Activated naive CD4-positive, alpha-beta T cell treated with anti-CD3 and anti-CD28 coated beads for 36 hours (primary cell): Measurements from ENCODE around the gene ZDHHC13. TPM values are rescaled to one million over a fixed set of nuclear protein-coding genes. Genes with fewer than 3 reads are reported as not detected.

Experiments used
- CTCF ChIA-PET: fragments of 350-600 bp; sonication (Branson Sonifier 250); formaldehyde crosslinking; loops from one replicate; lab custom pipeline; 2021; ENCODE audit warnings: antibody characterized with exemption; lab: Charles Lee
- DNase-seq: peaks from one replicate; pipeline ENCODE4 v3.0.0-alpha.2; 2020
- H3K27ac Mint-ChIP-seq: one replicate; pipeline ENCODE4 v1.8.0; 2021; ENCODE audit warnings: mild to moderate bottlenecking, mixed read lengths
- H3K27me3 Mint-ChIP-seq: one replicate; pipeline ENCODE4 v1.8.0; 2021; ENCODE audit warnings: low read depth, mixed read lengths
- H3K36me3 Mint-ChIP-seq: one replicate; pipeline ENCODE4 v1.8.0; 2021; ENCODE audit warnings: low read depth, mixed read lengths
- H3K4me1 Mint-ChIP-seq: one replicate; pipeline ENCODE4 v1.8.0; 2021; ENCODE audit warnings: low read depth, mixed read lengths
- H3K4me3 Mint-ChIP-seq: one replicate; pipeline ENCODE4 v1.8.0; 2021; ENCODE audit warnings: mild to moderate bottlenecking, moderate library complexity, mixed read lengths
- H3K9me3 Mint-ChIP-seq: one replicate; pipeline ENCODE4 v1.8.0; 2021; ENCODE audit warnings: mixed read lengths
- intact Hi-C: fragments of 100-400 bp; cut with micrococcal nuclease; formaldehyde crosslinking; loops from one replicate; pipeline ENCODE4 v1.15.1; 2023
- total RNA-seq, 2 experiments: library from RNA; stranded (reverse); gene quantifications; one replicate each; pipeline ENCODE4 v1.2.3, GENCODE V29; 2021

ZDHHC13 gene
- total RNA-seq, 2 experiments from 2014 or later, result 20.9 to 25.1 TPM

- H3K36me3 Mint-ChIP-seq, result peaks cover 7% of the 10 kb centered on the region
- no peak overlapping the region for H3K27ac Mint-ChIP-seq
- no peak overlapping the region for H3K4me3 Mint-ChIP-seq
- H3K4me1 Mint-ChIP-seq, result no peaks in the 10 kb centered on the region
- no peak for DNase-seq
- intact Hi-C loops, result no loop called here
- no peaks in the 10 kb centered on the region for H3K9me3 Mint-ChIP-seq
- CTCF ChIA-PET, result no interaction called here
- no peaks in the 10 kb centered on the region for H3K27me3 Mint-ChIP-seq
Measured at GRCh38 chr11:19220903-19221724, 104.1 kb downstream of the ZDHHC13 start.

- Mint-ChIP-seq H3K27ac (no peak overlapping the region), H3K9me3 (no peaks in the 10 kb centered on the region), H3K4me3 (no peak overlapping the region), H3K27me3 (no peaks in the 10 kb centered on the region), H3K36me3 (peaks cover 14% of the 10 kb centered on the region), H3K4me1 (no peaks in the 10 kb centered on the region)
- DNase-seq, result no peak
- intact Hi-C loops, result no loop called here
- CTCF ChIA-PET, result no interaction called here
Measured at GRCh38 chr11:19225123-19225522, 108.2 kb downstream of the ZDHHC13 start.

GRCh38 chr11:19225581-19225980 lies 108.6 kb downstream of the ZDHHC13 start:
- no peaks in the 10 kb centered on the region for H3K4me1 Mint-ChIP-seq
- CTCF ChIA-PET, result no interaction called here
- H3K36me3 Mint-ChIP-seq, result peaks cover 14% of the 10 kb centered on the region
- intact Hi-C loops, result no loop called here
- H3K27ac Mint-ChIP-seq, result no peak overlapping the region
- no peaks in the 10 kb centered on the region for H3K9me3 Mint-ChIP-seq
- no peak overlapping the region for H3K4me3 Mint-ChIP-seq
- H3K27me3 Mint-ChIP-seq, result no peaks in the 10 kb centered on the region
- no peak for DNase-seq

Other genes with a start within 250 kb of the ZDHHC13 start
- not detected for gene MRGPRX1, start 177.8 kb upstream of the ZDHHC13 start, total RNA-seq
- not detected for gene MRGPRX2, start 56.5 kb upstream of the ZDHHC13 start, total RNA-seq
- gene CSRP3, start 84.8 kb downstream of the ZDHHC13 start, total RNA-seq, result not detected
- 10 to 100 TPM; 19.5 to 21.2 TPM for gene E2F8, start 123.8 kb downstream of the ZDHHC13 start, total RNA-seq